HG03045 (cell line): ENCODE results near the gene MMP24.
"Not testable (repeated sequence)": the region's sequence is repeated elsewhere in the genome, so short reads cannot be mapped to it uniquely, and the experiment has no call there.

Source experiments
- ATAC-seq: cut with Tn5 transposase; IDR thresholded peaks from one replicate; pipeline ENCODE4 v1.9.1; 2021; ENCODE audit warnings: mild to moderate bottlenecking, moderate library complexity; ENCODE audit not compliant: unreplicated experiment

MMP24 gene

GRCh38 chr20:35215066-35215956 is 11.2 kb upstream of the MMP24 start:
- no peak for ATAC-seq

- ATAC-seq, result no peak
These were observed 9.9 kb upstream of the MMP24 start for GRCh38 chr20:35216541-35216940.

GRCh38 chr20:35223941-35224340 is 2.5 kb upstream of the MMP24 start:
- ATAC-seq, result no peak

GRCh38 chr20:35224536-35224935 is 2.0 kb upstream of the MMP24 start:
- no peak for ATAC-seq

DNA sequence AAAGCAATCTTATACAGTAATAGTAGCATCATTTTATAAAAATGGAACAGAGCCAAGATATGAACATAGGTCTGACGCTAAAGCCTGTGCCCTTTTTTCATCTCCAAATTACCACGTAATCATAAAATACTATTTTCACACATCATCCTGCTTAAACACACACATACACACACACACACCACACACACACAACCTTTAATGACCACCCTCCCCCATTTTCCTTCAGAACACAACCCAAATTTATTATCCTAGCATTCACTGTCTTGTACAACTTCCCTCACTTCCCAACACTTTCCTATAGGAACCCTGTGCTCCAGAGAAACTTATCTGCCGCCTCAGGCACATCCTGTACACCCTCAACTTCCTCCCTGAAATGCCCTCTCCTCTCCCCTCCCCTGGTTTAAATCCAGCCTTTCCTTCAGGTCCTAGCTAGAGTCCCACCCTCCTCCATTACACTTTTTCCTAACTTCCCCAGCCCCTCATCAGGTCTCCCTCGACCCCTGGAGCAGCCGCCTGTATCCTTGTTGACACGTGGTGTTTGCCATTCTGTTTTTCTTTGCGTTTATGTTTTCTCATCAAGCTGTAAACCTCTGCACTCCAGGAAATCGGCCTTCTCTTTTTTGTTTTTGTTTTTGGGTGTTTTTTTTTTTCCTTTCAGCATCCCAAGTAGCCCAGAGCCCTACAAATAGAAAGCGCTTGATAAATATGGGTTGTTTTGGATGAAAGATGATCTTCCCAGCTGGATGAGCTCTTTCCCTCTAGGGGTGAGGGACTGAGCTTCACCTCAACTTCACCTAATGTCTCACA is 968 bp upstream of the MMP24 start:
- ATAC-seq, result no peak

- ATAC-seq, result no peak
These were observed 593 bp downstream of the MMP24 start for GRCh38 chr20:35226884-35227681.

DNA sequence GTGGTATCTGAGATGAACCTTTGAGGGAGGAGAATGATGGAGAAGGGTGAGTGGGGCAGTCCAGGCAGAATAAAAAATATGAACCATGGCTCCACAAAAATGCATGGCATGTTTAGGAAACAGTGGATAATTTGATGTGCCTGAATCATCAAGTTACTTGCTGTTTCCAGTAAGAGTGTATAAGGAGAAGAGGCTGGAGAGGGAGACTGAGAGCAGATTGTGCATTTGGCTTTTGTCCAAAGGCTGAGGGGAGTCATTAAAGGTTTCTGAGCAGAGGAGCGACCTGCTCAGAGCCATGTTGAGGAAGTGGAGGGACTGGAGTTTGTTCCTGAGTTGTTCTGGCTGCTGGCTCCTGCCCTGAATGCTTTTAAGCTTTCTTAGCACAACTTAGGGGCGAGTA is 6.1 kb downstream of the MMP24 start:
- ATAC-seq, result no peak

- ATAC-seq, result no peak
These were observed 9.4 kb downstream of the MMP24 start for GRCh38 chr20:35235881-35236280.

GRCh38 chr20:35237486-35237885 is 11.0 kb downstream of the MMP24 start:
- no peak for ATAC-seq

DNA sequence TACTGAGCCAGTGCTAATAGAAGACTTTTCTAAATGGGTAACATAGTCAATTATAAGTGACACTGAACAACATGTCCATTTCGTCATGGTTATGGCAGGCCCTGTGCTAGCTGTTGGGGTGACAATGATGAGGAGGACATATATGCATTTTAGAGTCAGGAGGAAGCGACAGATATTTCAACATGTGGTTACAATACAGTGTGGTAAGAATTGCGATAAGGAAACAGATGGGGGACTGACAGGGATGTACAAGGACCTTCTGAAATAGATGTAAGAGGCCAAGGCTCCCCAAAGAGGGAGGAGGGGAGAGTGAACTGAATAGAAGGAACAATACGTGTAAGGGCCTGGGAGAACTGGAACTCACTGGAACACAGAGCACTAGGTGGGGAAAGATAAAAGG is 11.7 kb downstream of the MMP24 start:
- no peak for ATAC-seq

GRCh38 chr20:35238735-35239134 is 12.2 kb downstream of the MMP24 start:
- ATAC-seq, result no peak

GRCh38 chr20:35240083-35240810 is 13.8 kb downstream of the MMP24 start:
- no peak for ATAC-seq

GRCh38 chr20:35240811-35241293 is 14.4 kb downstream of the MMP24 start:
- ATAC-seq, result no peak

GRCh38 chr20:35243317-35243716 is 16.8 kb downstream of the MMP24 start:
- ATAC-seq, result no peak

DNA sequence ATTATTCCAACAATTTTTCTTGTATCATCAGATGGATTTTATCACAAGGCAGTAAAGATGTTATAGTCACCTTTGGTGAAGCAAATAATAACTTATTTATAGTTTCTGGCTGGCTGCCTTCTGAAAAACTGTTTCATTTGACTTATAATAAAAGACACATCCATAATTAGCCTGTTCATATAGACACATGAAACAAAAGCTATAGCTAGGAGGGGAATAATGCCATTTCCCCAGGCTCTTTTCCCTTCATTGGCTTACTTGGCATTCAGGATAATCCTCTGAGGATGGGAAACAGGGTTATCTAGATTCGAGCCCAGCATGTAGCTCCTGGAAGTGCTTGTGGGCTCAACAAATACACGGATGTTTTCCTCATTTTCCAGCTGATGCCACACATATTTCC is 17.5 kb downstream of the MMP24 start:
- ATAC-seq, result no peak

DNA sequence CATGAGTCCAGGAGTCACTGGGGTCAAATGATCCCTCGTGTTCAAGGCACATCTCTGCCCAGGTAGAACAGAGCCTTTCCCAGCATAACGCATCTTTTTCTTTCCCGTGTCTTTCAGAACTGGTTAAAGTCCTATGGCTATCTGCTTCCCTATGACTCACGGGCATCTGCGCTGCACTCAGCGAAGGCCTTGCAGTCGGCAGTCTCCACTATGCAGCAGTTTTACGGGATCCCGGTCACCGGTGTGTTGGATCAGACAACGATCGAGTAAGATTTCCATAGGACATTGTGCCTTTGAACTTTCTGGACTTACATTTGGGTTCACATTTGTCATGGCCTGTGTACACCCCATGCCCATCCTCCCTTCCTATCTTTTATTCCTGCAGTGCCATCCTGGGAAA is 20.2 kb downstream of the MMP24 start:
- no peak for ATAC-seq

DNA sequence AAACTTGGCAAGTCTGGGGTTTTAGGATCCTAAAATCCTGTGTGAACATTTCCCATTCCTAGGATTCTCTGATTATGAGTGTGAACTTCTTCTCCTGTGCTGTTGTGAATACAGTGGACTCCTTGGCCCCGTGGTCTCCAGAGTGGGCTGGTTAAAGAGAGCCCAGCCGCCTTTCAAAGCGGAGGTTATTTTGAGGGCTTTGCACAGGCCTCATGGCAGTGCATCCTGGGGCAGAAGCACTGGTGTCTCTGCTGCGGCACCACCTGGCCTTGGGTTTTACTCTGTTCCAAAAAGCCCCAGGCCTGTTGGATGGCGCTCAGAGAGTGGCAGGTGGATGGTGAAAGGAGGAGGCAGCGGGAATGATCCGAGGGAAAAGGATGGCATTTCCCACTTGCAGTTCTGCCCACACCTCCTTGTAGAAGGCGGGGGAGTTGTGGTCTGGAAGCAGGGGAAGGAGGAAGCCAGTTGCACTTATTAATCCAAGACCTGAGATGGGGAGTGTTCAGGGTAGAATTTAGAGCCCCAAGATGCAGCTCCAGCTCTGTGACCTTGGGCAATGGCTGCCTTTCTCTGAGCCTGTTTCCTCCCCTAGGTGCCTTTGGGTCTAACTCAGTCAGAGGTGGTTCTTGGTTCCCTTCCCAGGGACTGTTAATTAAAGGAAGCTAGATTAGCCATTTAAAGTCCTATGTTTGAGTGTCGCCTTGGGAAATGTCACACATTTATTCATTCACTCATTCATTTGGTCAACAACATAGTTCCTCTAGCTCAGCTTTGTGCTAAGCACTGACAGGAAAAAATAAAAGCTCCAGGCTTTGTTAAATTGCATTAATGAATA is 22.4 kb downstream of the MMP24 start:
- ATAC-seq, result no peak

- ATAC-seq, result no peak
These were observed 25.1 kb downstream of the MMP24 start for GRCh38 chr20:35251613-35251940.

DNA sequence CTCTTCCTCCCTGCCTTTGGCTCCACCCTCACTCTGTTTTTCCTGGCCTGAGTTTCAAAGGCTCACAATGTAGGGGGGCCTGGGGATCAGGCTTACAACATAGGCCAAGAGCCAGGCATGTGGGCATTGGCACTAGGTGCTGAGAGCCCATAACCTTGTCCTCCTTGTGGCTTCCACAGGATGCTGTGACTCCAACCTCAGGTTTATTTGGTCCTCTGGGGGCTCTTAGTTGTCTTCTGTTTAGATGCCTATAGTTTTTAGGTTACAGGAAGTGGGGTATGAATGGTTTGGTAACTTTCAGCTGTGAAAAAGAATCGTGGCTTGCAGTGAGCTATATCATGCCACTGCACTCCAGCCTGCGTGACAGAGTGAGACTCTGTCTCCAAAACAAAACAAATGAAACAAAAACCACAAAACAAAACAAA is 25.6 kb downstream of the MMP24 start:
- no peak for ATAC-seq

GRCh38 chr20:35252598-35252997 is 26.1 kb downstream of the MMP24 start:
- ATAC-seq, result not testable (repeated sequence)
